RWPE2 (cell line): ENCODE data around the gene NOP9.
"Not testable (repeated sequence)": the region's sequence is repeated elsewhere in the genome, so short reads cannot be mapped to it uniquely, and the experiment has no call there.

Source experiments
- ATAC-seq: fragments of 200-7000 bp; cut with Tn5 transposase; 3 replicates; pipeline ENCODE4 v1.9.1; 2021; ENCODE audit warnings: low read depth
- DNase-seq: peaks from one replicate; pipeline ENCODE4 v3.0.0-alpha.2; 2020; ENCODE audit warnings: low spot score
- H3K27ac ChIP-seq: fragments of 450-650 bp; 2 replicates; pipeline ENCODE4 v1.5.1; 2017; ENCODE audit warnings: mild to moderate bottlenecking; ENCODE audit not compliant: poor library complexity, severe bottlenecking
- H3K27me3 ChIP-seq: fragments of 250-450 bp; sonication (Bioruptor Pico); 2 replicates; pipeline ENCODE4 v1.5.1; 2021; ENCODE audit warnings: mild to moderate bottlenecking, moderate library complexity; ENCODE audit not compliant: insufficient read depth, poor library complexity, severe bottlenecking
- H3K36me3 ChIP-seq: fragments of 250-450 bp; sonication (Bioruptor Pico); 2 replicates; pipeline ENCODE4 v1.5.1; 2020; ENCODE audit warnings: low read depth, mild to moderate bottlenecking, moderate library complexity
- H3K4me1 ChIP-seq: fragments of 250-450 bp; sonication (Bioruptor Pico); 2 replicates; pipeline ENCODE4 v1.5.1; 2021; ENCODE audit warnings: mild to moderate bottlenecking, moderate library complexity; ENCODE audit not compliant: insufficient read depth, poor library complexity, severe bottlenecking
- H3K4me3 ChIP-seq: fragments of 250-450 bp; sonication (Bioruptor Pico); 2 replicates; pipeline ENCODE4 v1.5.1; 2021; ENCODE audit warnings: mild to moderate bottlenecking, moderate library complexity; ENCODE audit not compliant: severe bottlenecking
- H3K9me3 ChIP-seq: fragments of 250-450 bp; sonication (Bioruptor Pico); 2 replicates; pipeline ENCODE4 v1.5.1; 2021; ENCODE audit warnings: mild to moderate bottlenecking, moderate library complexity; ENCODE audit not compliant: severe bottlenecking
- TF ChIP-seq, protein P1 (sequence below): fragments of 450-650 bp; IDR thresholded peaks from one replicate; pipeline ENCODE4 v1.5.1; 2017; ENCODE audit warnings: mild to moderate bottlenecking, moderate library complexity; ENCODE audit not compliant: poor library complexity, severe bottlenecking

Gene NOP9

DNA sequence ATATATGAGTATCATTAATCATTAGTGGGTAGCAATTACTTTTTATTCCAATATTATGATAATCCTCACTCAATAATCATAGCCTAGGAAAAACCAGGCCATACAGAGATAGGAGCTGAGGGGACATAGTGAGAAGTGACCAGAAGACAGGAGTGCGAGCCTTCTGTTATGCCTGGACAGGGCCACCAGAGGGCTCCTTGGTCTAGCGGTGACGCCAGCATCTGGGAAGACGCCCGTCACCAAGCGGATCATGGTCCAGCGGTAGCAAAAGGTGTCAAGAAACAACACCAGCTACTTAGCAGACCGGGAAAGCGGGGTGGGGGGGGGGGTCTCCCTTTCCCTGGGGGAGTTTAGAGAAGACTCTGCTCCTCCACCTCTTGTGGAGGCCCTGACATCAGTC lies 28.3 kb downstream of the NOP9 start:
- H3K27ac ChIP-seq, H3K4me1 ChIP-seq, H3K4me3 ChIP-seq, DNase-seq, H3K36me3 ChIP-seq, H3K27me3 ChIP-seq, ATAC-seq, H3K9me3 ChIP-seq: not testable (repeated sequence)
- TF ChIP-seq, protein P1, sequence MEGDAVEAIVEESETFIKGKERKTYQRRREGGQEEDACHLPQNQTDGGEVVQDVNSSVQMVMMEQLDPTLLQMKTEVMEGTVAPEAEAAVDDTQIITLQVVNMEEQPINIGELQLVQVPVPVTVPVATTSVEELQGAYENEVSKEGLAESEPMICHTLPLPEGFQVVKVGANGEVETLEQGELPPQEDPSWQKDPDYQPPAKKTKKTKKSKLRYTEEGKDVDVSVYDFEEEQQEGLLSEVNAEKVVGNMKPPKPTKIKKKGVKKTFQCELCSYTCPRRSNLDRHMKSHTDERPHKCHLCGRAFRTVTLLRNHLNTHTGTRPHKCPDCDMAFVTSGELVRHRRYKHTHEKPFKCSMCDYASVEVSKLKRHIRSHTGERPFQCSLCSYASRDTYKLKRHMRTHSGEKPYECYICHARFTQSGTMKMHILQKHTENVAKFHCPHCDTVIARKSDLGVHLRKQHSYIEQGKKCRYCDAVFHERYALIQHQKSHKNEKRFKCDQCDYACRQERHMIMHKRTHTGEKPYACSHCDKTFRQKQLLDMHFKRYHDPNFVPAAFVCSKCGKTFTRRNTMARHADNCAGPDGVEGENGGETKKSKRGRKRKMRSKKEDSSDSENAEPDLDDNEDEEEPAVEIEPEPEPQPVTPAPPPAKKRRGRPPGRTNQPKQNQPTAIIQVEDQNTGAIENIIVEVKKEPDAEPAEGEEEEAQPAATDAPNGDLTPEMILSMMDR: peak; percentile 88

DNA sequence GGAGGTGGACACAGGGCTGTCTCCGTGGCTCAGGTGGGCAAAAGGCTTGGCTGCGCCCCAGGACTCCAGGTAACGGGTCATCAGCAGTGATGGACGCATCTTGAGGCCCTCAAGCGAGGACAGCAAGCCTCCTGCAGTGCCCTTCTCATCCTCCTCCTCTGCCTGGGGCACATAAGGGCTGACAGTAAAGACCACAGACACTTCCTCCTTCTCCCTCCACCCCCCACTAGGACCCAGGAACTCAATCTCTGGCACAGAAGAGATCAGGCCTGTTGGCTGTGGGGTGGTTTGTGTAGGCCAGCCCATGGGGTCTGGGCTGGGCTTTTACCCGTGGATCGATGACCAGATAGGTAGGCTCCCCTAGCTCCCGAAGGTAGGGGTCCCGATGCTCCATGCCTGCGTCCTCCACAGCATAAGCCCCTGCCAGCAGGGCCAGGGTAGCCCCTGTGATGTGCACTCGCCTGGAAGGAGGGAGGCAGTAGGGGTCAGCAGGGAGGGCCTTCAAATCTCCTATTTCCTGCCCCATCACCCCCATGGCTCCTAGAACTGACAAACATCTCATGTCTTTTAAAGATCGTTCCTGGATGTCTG lies 29.5 kb downstream of the NOP9 start:
- H3K36me3 ChIP-seq: no peaks in the 10 kb centered on the region
- DNase-seq (no peak), ATAC-seq (no peak)
- H3K27ac ChIP-seq: no peak overlapping the region
- TF ChIP-seq, protein P1: no peak
- no peaks in the 10 kb centered on the region for H3K9me3 ChIP-seq
- peaks cover 13% of the 10 kb centered on the region for H3K27me3 ChIP-seq
- H3K4me3 ChIP-seq: no peak overlapping the region
- peaks cover 3% of the 10 kb centered on the region for H3K4me1 ChIP-seq

DNA sequence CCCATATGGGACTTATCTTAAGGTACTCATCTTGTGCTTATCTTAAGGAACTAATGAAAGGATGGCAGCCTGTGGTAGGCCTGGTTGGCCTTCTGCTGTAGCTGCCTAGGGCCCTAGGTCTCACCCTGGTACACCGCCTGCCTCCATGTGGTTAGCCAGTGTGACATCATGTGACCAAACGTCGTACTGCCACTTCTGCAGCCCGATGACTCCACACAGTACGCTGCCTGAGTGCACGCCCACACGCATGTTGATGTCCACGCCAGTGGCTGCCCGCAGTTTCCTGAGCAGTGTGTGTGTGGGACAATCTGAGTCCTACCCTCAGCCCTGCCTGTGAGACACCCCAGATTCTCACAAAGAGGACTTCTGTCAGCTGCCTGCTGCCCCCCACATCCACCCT lies 30.1 kb downstream of the NOP9 start:
- no peaks in the 10 kb centered on the region for H3K36me3 ChIP-seq
- no peak overlapping the region for H3K27ac ChIP-seq
- TF ChIP-seq, protein P1: no peak
- peaks cover 19% of the 10 kb centered on the region for H3K27me3 ChIP-seq
- ATAC-seq (no peak), DNase-seq (no peak)
- H3K4me1 ChIP-seq: peaks cover 3% of the 10 kb centered on the region
- no peaks in the 10 kb centered on the region for H3K9me3 ChIP-seq
- H3K4me3 ChIP-seq: no peak overlapping the region

DNA sequence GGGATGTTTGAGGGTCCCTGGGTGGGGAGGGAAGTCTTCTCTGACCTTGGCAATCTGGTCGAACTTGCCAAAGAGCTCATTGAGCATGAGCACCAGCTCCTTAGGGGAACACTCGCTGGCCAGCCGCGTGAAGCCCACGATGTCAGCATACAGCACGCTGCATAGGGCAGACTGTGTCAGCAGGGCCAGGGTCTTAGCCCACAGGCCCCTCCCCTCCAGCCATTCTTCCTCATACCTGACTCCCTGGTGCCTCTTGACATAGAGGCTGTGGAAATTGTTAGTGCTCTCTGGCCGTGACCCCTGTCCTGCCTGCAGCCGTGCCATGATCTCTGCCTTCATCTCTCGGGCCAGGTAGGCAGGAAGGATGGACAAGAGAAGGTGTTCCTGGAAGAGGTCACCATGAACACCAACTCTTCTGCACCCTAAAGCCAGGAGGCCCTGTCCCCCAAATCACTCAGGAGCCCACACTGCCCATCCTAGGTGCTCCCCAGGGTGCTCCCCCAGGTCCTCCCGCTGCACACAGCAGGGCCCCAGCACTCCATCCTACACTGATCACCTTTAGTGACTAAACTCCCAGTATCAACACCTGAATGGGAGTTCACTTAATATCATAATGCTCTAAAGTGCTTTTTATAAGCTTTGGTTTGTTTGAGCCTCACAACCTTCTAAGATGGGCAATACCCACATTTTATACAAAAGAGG lies 31.5 kb downstream of the NOP9 start:
- ATAC-seq (no peak), DNase-seq (no peak)
- no peaks in the 10 kb centered on the region for H3K36me3 ChIP-seq
- peaks cover 3% of the 10 kb centered on the region for H3K4me1 ChIP-seq
- H3K27ac ChIP-seq: no peak overlapping the region
- TF ChIP-seq, protein P1: no peak
- H3K9me3 ChIP-seq: no peaks in the 10 kb centered on the region
- no peak overlapping the region for H3K4me3 ChIP-seq
- H3K27me3 ChIP-seq: peaks cover 23% of the 10 kb centered on the region

DNA sequence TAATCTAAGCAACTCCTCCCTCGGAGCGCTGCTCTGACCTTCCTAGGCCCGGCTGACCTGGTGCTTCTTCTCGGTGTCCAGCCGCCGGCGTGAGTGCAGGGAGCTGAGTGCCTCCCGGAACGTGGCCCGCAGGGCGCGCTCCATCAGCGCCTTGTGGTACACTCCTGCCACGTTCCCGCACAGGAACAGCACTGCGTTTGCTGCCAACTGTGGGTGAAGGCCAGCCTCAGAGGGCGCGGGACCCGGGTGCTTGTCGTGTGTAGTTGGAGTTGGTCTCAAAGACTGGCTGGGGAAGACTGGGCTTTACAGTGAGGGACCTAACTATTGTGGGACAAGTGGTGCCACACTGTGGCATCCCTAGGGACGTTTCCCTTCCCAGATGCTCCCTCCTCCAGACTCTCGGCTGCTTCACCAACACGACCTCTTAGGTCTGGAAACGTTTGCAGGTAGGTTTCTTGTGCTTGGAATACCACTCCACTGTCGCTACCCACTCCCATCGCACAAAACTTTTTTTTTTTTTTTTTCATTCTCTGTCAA lies 32.1 kb downstream of the NOP9 start:
- ATAC-seq (no peak), DNase-seq (no peak)
- TF ChIP-seq, protein P1: no peak
- H3K36me3 ChIP-seq: no peaks in the 10 kb centered on the region
- peaks cover 3% of the 10 kb centered on the region for H3K4me1 ChIP-seq
- H3K27me3 ChIP-seq: peaks cover 23% of the 10 kb centered on the region
- no peak overlapping the region for H3K27ac ChIP-seq
- H3K4me3 ChIP-seq: no peak overlapping the region
- H3K9me3 ChIP-seq: no peaks in the 10 kb centered on the region
